ENCODE data around the gene CCDC142.
A peak's percentile ranks its signal among the peaks of the same experiment; 100 is the strongest.

CCDC142 gene

GRCh38 chr2:74481961-74482800, 617 bp downstream of the CCDC142 start:
- TF ChIP-seq FOXP2 (optimal IDR thresholded peaks at IDR 0.05; ENCODE audit: borderline replicate concordance, extremely low read depth, extremely low read length, insufficient read depth) (peak; percentile 0), POLR2AphosphoS5 (IDR thresholded peaks at IDR 0.05; ENCODE audit: low read depth, low read length) (no peak)

DNA sequence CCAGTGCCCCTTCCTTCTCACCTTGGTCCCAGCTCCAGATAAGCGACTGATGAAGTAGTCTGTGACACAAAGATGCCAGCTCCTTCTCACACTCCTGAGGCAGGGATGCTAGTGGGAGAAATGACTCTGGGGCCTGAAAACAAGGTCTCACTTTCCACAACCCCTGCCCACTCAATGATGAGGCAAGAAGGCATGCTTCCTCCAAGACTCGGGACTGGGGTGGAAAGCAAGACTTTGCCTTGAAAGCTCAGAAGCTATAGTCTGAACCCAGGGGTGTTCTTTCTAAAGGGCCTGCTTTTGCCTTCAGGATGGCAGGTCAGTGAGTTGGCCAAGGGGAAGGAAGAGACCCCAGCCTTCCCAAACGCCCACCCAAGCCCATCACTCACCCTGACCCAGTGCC, 1.4 kb downstream of the CCDC142 start:
- TF ChIP-seq FOXP2 (optimal IDR thresholded peaks at IDR 0.05; ENCODE audit: borderline replicate concordance, extremely low read depth, extremely low read length, insufficient read depth) = no peak
- no peak for TF ChIP-seq TAF1 (IDR thresholded peaks at IDR 0.05; ENCODE audit: borderline replicate concordance, insufficient read depth, low read length)
- TF ChIP-seq REST (IDR thresholded peaks at IDR 0.05; ENCODE audit: insufficient read depth in 1 of 2, low read depth in 2 of 2, low read length in 2 of 2) = no peak

DNA sequence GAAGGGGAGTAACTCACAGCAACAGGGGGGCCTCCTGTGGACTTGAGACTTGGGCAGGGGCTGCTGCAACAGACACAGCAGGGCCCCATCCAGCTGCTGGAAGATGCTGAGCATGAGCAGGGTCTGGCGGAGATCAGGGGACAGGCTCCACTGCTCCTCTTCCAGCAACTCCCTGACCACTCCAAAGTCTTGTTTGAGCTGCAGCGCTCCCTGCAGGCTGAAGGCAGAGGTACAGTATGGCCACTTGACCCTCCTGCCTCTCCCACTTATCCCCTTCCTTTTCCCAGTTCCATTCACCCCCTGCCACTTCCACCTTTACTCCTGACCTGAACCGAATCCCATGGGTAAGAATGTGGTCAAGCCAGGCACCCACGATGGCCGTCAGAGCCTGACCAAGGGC, 7.9 kb downstream of the CCDC142 start:
- no peak for TF ChIP-seq FOXP2 (optimal IDR thresholded peaks at IDR 0.05; ENCODE audit: borderline replicate concordance, extremely low read depth, extremely low read length, insufficient read depth)
- no peak for TF ChIP-seq SIN3A (IDR thresholded peaks at IDR 0.05; ENCODE audit: borderline replicate concordance, insufficient read depth, low read length)
- no peak for TF ChIP-seq REST (IDR thresholded peaks at IDR 0.05; ENCODE audit: insufficient read depth in 1 of 2, low read depth in 2 of 2, low read length in 2 of 2)
- TF ChIP-seq TAF1 (IDR thresholded peaks at IDR 0.05; ENCODE audit: borderline replicate concordance, insufficient read depth, low read length) = no peak
- TF ChIP-seq POLR2AphosphoS5 (IDR thresholded peaks at IDR 0.05; ENCODE audit: low read depth, low read length) = no peak

- TF ChIP-seq FOXP2 (optimal IDR thresholded peaks at IDR 0.05; ENCODE audit: borderline replicate concordance, extremely low read depth, extremely low read length, insufficient read depth) (no peak), SIN3A (IDR thresholded peaks at IDR 0.05; ENCODE audit: borderline replicate concordance, insufficient read depth, low read length) (no peak), POLR2AphosphoS5 (IDR thresholded peaks at IDR 0.05; ENCODE audit: low read depth, low read length) (no peak)
Observed at GRCh38 chr2:74474481-74474880, 8.3 kb downstream of the CCDC142 start.

GRCh38 chr2:74472945-74473258, 9.9 kb downstream of the CCDC142 start:
- no peak for TF ChIP-seq POLR2AphosphoS5 (IDR thresholded peaks at IDR 0.05; ENCODE audit: low read depth, low read length)
- TF ChIP-seq REST (IDR thresholded peaks at IDR 0.05; ENCODE audit: insufficient read depth in 1 of 2, low read depth in 2 of 2, low read length in 2 of 2) = no peak
- no peak for TF ChIP-seq TAF1 (IDR thresholded peaks at IDR 0.05; ENCODE audit: borderline replicate concordance, insufficient read depth, low read length)
- no peak for TF ChIP-seq SIN3A (IDR thresholded peaks at IDR 0.05; ENCODE audit: borderline replicate concordance, insufficient read depth, low read length)
- no peak for TF ChIP-seq FOXP2 (optimal IDR thresholded peaks at IDR 0.05; ENCODE audit: borderline replicate concordance, extremely low read depth, extremely low read length, insufficient read depth)

DNA sequence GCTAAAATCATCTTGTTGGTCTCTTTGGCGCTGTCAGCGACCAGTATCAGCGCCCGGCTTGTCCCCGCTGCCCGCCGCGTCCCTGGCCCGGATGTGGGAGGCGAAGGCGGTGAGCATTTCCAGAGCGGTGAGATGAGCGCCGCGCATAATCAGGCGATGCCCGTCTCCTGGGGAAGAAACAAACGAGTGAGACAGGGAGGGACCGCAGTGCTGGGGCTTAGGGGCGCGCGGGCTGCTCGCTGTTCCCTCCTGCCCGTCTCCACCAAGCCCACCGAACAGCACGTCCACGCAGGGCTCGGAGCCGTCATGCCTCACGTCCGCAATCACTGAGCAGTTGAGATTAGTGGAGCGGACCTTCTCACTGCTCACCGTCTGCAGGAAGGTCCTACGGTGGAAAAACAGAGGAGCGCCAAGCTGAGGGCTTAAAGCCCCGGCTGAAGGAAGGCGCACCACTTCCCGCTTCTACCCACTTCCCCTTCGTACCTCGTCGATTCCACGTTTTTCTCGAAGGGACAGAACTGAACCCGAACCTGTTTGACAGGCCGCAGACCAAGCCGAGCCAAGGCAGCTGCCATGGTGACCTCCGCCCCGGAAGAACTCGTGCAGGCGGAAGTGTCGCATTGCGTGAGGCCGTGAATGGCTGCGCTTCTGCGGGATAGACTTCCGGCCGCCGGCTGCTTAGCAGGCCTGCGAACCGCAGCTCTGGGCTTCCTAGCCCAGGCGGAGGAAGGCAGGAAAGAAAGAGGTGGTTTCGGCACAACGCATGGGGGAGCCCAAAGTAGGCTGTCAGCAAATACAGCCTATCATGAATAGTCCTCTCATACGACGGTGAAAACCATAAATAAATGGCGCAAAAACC, 10.5 kb downstream of the CCDC142 start, which contains the start of gene MRPL53:
MRPL53 (minus strand) TSS at position 595 of the 859 bp plus-strand sequence; CDS start at position 575, 20 bp downstream.
- TF ChIP-seq TAF1 (IDR thresholded peaks at IDR 0.05; ENCODE audit: borderline replicate concordance, insufficient read depth, low read length) (0 out of 2 replicates have a peak, but pooled peaks have one; percentile 72), SIN3A (IDR thresholded peaks at IDR 0.05; ENCODE audit: borderline replicate concordance, insufficient read depth, low read length) (peak; percentile 66; the same call in 1 of the 2 replicates), POLR2AphosphoS5 (IDR thresholded peaks at IDR 0.05; ENCODE audit: low read depth, low read length) (peak; percentile 96), FOXP2 (optimal IDR thresholded peaks at IDR 0.05; ENCODE audit: borderline replicate concordance, extremely low read depth, extremely low read length, insufficient read depth) (peak; percentile 91), REST (IDR thresholded peaks at IDR 0.05; ENCODE audit: insufficient read depth in 1 of 2, low read depth in 2 of 2, low read length in 2 of 2) (0 out of 4 replicates have a peak, but pooled peaks have one; percentile 4 to 17)

Data from PFSK-1 (cell line).